ENCODE results near the gene HAND2. TPM values are rescaled to one million over a fixed set of nuclear protein-coding genes. Genes with fewer than 3 reads are reported as not detected.

The HAND2 gene
- total and polyA plus RNA-seq, 2 of the 13 experiments (the other 11 are each of a cell fraction or from before 2014, with no cell fraction given): not detected

DNA sequence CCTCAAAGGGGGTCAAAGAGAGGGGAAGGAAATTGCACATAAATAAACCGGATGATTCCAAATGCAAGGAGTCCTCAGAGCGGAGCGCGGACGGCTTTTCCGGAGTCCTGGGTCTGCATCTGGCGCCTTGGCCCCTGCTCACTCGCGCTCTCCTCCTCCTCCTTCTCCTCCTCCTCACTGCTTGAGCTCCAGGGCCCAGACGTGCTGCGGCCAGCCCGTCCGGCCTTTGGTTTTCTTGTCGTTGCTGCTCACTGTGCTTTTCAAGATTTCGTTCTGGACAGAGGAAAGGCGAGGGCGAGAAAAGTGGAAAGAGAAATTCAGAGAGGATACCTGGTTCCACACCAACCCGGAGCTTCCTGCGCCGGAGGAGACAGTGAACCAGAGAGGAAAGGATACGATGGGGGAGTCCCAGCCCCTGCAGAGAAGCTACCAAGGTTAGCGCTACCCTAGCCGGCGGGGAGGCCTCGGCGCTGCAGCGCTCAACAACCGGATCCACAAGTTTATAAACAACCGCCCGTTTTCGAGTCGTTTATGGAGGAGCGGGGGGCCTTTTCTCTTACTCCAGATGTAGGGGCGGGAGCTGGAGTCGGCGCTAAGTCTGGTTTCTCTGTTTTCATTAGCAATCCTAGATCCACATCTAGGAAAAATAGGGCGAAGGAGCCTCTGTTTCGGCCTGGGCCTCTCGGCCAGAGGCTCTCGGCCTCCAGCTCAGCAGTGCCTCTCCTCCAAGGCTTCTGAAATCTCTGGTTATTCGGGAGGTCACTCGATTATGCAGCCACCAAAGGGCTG is 2.7 kb downstream of the HAND2 start:
- TF ChIP-seq ZFP36 (IDR thresholded peaks at IDR 0.05; ENCODE audit: borderline replicate concordance, low read depth, low read length, partially characterized antibody) (no peak), ZNF891 (CRISPR knock-in tag; IDR thresholded peaks at IDR 0.05) (no peak), RNF2 (conservative IDR thresholded peaks at IDR 0.05; ENCODE audit: low read depth) (no peak), SP5 (CRISPR knock-in tag; IDR thresholded peaks at IDR 0.05; ENCODE audit: borderline replicate concordance, low read depth) (no peak), ETV5 (CRISPR knock-in tag; IDR thresholded peaks at IDR 0.05; ENCODE audit: borderline replicate concordance) (no peak), ZSCAN25 (CRISPR knock-in tag; IDR thresholded peaks at IDR 0.05) (no peak), ZNF280D (CRISPR knock-in tag; IDR thresholded peaks at IDR 0.05) (no peak), KLF6 (CRISPR knock-in tag; IDR thresholded peaks at IDR 0.05) (no peak), ZNF777 (CRISPR knock-in tag; IDR thresholded peaks at IDR 0.05) (no peak), ZNF121 (CRISPR knock-in tag; IDR thresholded peaks at IDR 0.05) (no peak), KLF15 (CRISPR knock-in tag; IDR thresholded peaks at IDR 0.05; ENCODE audit: borderline replicate concordance) (no peak), ZNF24 (IDR thresholded peaks at IDR 0.05) (no peak), YY1 (IDR thresholded peaks at IDR 0.05; ENCODE audit: insufficient read depth, insufficient replicate concordance, low read depth, low read length) (no peak), NFYC (CRISPR knock-in tag; IDR thresholded peaks at IDR 0.05) (no peak), HOXA5 (CRISPR knock-in tag; IDR thresholded peaks at IDR 0.05) (no peak), JARID2 (CRISPR knock-in tag; IDR thresholded peaks at IDR 0.05; ENCODE audit: insufficient replicate concordance) (no peak), ZNF180 (CRISPR knock-in tag; IDR thresholded peaks at IDR 0.05; ENCODE audit: borderline replicate concordance, low read depth) (no peak), TAF1 (CRISPR knock-in tag; IDR thresholded peaks at IDR 0.05) (no peak)
- DNase-seq (ENCODE audit: low spot score): no peak
- H3K9ac ChIP-seq (ENCODE audit: insufficient read depth, low read depth, low read length): no peak overlapping the region
- no peaks in the 10 kb centered on the region for H3K79me2 ChIP-seq (ENCODE audit: insufficient read depth, low read length)
- no TSS peak for BruUV-seq (replicated peaks)
- ATAC-seq: no peak
- no peak for FAIRE-seq
- 29% methylated on average over 28 of the region's 42 CpGs for WGBS (ENCODE audit: low lambda C conversion rate)
- no peak overlapping the region for H3K27ac ChIP-seq (ENCODE audit: extremely low read length, insufficient read depth, low read length)
- H3K4me3 ChIP-seq (replicated peaks in 1 of 3; ENCODE audit: insufficient read depth in 1 of 3, low read depth in 2 of 3, low read length in 3 of 3): no peak overlapping the region
- intact Hi-C loops (cut with micrococcal nuclease; ENCODE audit: unreplicated experiment) (no loop called here), in situ Hi-C loops (cut with HindIII; ENCODE audit: extremely low pct_ligation_motif_present, low pct_unique_long_range_greater_than_20kb) (no loop called here)
- H3K4me1 ChIP-seq (ENCODE audit: insufficient read depth, low read length): no peaks in the 10 kb centered on the region
- H4K20me1 ChIP-seq (ENCODE audit: insufficient read depth, low read length): no peaks in the 10 kb centered on the region
- POLR2A ChIA-PET: no interaction called here
- no peak overlapping the region for H2AFZ ChIP-seq (ENCODE audit: low read length)
- no peak overlapping the region for H3K4me2 ChIP-seq (ENCODE audit: low read depth, low read length)
- CTCF ChIA-PET (ENCODE audit: low intra/inter-chr PET ratio, low total read pairs): no interaction called here
- H3K36me3 ChIP-seq (replicated peaks in 1 of 2; ENCODE audit: control insufficient read depth in 1 of 2, insufficient read depth in 2 of 2, low read length in 2 of 2): no peaks in the 10 kb centered on the region
- peaks cover 14 to 78% of the 10 kb centered on the region in 2 experiments for H3K27me3 ChIP-seq (ENCODE audit: control insufficient read depth in 1 of 2, insufficient read depth in 2 of 2, low read length in 2 of 2)
- no peaks in the 10 kb centered on the region for H3K9me3 ChIP-seq (ENCODE audit: low read length)
